ENCODE results near the gene EVX2. TPM values are rescaled to one million over a fixed set of nuclear protein-coding genes. Genes with fewer than 3 reads are reported as not detected.
A peak's percentile ranks its signal among the peaks of the same experiment; 100 is the strongest.

Gene EVX2
- total RNA-seq, 1 donor from 2014 or later = not detected

DNA sequence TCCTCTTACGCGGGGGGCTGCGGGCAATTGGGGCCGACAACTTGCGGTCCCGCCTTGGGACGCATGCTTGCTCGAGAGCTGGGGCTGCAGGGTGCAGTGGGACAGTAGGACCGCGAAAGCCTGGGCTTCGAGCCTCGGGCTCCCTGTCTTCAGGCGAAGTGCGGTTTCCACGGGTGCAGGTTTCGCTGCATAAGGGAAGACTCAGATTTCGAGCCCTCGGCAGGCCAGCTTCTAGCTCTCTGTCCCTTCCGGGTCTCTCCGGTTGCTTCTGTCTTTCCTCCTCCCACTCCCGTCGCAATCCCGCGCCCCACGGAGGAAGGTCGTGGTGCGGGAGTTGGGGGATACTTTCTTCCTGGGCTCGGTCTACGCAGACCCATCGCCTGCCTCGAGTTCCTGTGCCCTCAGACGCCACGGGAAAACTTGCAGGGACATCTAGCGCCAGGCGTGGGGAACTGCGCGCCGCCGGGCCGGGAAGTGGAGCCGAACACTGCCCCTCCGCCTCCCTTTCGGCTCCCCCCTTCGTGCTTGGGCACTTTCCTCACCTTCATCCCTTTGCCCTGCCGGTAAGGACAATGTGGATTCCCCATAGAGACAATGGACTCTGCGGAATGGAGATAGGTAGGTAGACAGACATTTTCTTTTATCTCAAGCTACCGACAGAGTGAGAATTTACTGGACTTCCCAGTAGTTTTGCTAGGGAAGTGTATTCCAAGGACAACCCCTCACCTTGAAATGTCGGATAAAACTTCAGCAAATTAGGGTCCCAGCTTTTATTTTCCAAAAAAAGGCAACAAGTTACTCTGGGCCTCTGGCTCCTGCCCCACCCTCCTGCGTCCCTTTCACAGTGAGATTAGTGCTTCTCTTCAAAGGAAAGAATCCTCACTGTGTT, 4.5 kb upstream of the EVX2 start:
- TF ChIP-seq, protein P1, sequence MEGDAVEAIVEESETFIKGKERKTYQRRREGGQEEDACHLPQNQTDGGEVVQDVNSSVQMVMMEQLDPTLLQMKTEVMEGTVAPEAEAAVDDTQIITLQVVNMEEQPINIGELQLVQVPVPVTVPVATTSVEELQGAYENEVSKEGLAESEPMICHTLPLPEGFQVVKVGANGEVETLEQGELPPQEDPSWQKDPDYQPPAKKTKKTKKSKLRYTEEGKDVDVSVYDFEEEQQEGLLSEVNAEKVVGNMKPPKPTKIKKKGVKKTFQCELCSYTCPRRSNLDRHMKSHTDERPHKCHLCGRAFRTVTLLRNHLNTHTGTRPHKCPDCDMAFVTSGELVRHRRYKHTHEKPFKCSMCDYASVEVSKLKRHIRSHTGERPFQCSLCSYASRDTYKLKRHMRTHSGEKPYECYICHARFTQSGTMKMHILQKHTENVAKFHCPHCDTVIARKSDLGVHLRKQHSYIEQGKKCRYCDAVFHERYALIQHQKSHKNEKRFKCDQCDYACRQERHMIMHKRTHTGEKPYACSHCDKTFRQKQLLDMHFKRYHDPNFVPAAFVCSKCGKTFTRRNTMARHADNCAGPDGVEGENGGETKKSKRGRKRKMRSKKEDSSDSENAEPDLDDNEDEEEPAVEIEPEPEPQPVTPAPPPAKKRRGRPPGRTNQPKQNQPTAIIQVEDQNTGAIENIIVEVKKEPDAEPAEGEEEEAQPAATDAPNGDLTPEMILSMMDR (IDR thresholded peaks at IDR 0.05; ENCODE audit: unreplicated experiment) = peak; percentile 76
- no peak overlapping the region for H3K27ac Mint-ChIP-seq
- DNase-seq (ENCODE audit: low spot score, unreplicated experiment) = no peak
- H3K36me3 Mint-ChIP-seq (ENCODE audit: insufficient read depth) = no peaks in the 10 kb centered on the region
- H3K27me3 Mint-ChIP-seq = peaks cover 92% of the 10 kb centered on the region
- peak overlapping the region; percentile 67 for H3K4me3 Mint-ChIP-seq (ENCODE audit: low read depth)
- no peaks in the 10 kb centered on the region for H3K9me3 Mint-ChIP-seq (ENCODE audit: low read depth)
- H3K4me1 Mint-ChIP-seq (ENCODE audit: low read depth) = peaks cover 3% of the 10 kb centered on the region

DNA sequence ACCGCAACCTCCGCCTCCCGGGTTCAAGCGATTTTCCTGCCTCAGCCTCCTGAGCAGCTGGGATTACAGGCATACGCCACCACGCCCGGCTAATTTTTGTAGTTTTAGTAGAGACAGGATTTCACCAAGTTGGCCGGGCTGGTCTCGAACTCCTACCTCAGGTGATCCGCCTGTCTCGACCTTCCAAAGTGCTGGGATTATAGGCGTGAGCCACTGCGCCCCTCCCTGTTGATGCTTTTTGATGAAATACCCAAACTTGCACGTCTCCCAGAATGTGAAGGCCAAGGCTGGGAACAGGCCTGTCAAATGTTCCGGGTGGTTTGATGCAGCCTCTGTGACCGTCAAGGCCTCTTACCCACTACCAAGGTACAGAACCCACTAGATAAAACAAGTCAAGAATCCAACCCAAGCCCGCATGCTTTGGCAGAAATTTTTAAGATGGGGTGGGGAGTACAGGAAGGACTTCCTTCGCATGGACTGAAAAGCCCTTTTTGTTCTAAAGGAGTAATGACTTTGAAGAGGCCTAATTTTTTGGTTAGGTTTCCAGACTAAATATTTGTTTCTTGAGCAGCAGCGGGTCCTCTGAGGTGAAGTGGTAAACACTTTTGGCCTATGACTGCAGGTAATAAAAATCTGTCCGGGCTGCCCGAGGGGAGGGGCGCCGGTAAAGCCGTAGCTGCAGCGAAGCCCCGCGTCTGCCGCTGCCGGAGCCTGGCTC, 3.7 kb upstream of the EVX2 start:
- no peaks in the 10 kb centered on the region for H3K36me3 Mint-ChIP-seq (ENCODE audit: insufficient read depth)
- TF ChIP-seq, protein P1 (IDR thresholded peaks at IDR 0.05; ENCODE audit: unreplicated experiment) = no peak
- no peak for DNase-seq (ENCODE audit: low spot score, unreplicated experiment)
- no peak overlapping the region for H3K27ac Mint-ChIP-seq
- H3K9me3 Mint-ChIP-seq (ENCODE audit: low read depth) = no peaks in the 10 kb centered on the region
- peaks cover 98% of the 10 kb centered on the region for H3K27me3 Mint-ChIP-seq
- peak overlapping the region; percentile 67 for H3K4me3 Mint-ChIP-seq (ENCODE audit: low read depth)
- H3K4me1 Mint-ChIP-seq (ENCODE audit: low read depth) = peaks cover 7% of the 10 kb centered on the region

DNA sequence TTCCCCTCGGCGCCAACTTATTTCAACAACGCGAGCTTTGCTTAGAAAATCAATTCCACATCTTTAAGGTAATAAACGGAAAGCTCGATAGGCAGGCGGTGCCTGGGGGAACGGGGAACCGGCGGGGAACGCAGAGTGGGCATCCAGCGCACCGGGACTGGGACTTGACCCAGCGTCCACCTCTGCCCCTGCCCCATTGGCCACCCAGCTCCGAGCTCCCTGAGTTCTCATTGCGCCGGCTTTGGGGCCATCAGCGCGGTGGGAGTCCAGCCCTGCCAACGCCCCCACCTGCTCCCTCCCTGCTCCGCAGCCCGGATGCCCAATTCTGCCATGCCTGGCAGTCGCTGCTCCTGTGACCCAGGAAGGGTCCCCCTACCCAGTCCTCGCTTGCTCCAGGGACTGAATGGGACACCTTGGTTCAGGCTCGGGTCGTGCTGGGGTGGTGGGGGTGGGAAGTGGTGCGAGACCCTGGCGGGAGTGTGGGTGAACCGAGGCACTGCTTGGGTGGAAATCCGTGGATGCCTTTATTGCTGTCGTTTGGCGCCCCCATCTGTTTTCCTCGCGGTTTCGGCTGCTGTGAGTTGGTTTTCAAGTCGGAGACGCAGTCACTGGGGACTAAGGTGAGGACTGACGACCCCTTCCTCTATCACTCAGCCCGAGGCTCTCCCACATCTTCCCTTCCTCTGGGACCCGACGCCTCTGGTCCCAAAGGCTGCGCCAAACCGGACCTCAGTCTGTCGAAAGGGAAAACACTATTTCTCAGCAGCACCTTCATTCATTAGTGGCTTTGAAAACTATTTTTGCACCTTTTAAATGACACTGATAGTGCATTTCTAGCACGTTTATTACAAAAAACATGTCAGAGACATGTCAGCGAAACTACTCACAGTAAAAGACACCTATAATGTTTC, 2.4 kb upstream of the EVX2 start:
- no peak for DNase-seq (ENCODE audit: low spot score, unreplicated experiment)
- no peak overlapping the region for H3K27ac Mint-ChIP-seq
- TF ChIP-seq, protein P1 (IDR thresholded peaks at IDR 0.05; ENCODE audit: unreplicated experiment) = peak; percentile 66
- no peak overlapping the region for H3K4me3 Mint-ChIP-seq (ENCODE audit: low read depth)
- no peaks in the 10 kb centered on the region for H3K36me3 Mint-ChIP-seq (ENCODE audit: insufficient read depth)
- peaks cover 5% of the 10 kb centered on the region for H3K4me1 Mint-ChIP-seq (ENCODE audit: low read depth)
- H3K9me3 Mint-ChIP-seq (ENCODE audit: low read depth) = no peaks in the 10 kb centered on the region
- H3K27me3 Mint-ChIP-seq = peaks cover 98% of the 10 kb centered on the region

DNA sequence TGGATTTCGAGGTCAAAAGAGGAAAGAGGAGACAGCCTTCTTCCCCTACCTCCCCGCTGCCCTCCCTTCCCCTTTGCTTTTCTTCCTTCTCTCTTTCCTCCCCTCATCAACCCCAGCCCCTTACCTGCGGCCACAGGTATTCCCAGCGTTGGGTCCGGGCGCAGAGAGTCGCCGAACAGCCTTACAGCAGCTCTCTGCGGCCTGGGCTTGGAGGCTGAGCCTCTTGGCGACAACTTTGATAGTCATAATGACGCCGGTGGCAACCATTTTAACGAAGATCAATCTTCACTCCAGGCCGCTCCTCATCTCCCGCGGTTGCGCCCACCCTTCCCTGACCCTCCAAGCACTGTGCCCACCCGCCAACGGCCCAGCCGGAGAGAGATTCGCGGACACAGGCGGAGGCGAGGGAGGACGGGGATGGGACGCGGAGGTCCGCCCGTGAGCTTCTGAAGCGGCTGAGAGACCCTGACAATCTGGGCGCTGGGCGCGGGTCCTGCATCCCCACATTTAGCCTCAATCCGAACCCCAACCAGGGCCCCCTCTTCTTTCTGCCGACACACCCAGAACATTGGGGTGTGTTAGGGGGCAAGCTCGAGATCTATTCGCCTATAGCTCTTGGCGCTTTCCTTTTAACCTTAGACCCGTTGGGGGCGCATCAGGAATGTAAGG, 1.5 kb upstream of the EVX2 start:
- H3K4me1 Mint-ChIP-seq (ENCODE audit: low read depth) = peaks cover 5% of the 10 kb centered on the region
- H3K4me3 Mint-ChIP-seq (ENCODE audit: low read depth) = no peak overlapping the region
- no peaks in the 10 kb centered on the region for H3K36me3 Mint-ChIP-seq (ENCODE audit: insufficient read depth)
- peaks cover 98% of the 10 kb centered on the region for H3K27me3 Mint-ChIP-seq
- no peaks in the 10 kb centered on the region for H3K9me3 Mint-ChIP-seq (ENCODE audit: low read depth)
- no peak for DNase-seq (ENCODE audit: low spot score, unreplicated experiment)
- TF ChIP-seq, protein P1 (IDR thresholded peaks at IDR 0.05; ENCODE audit: unreplicated experiment) = no peak
- H3K27ac Mint-ChIP-seq = peak overlapping the region; percentile 77

Data from progenitor cell of endocrine pancreas (in vitro differentiated cells).